GM12875 (cell line): ENCODE measurements around the gene VAV1.

Experiments used
- H3K4me3 ChIP-seq: one replicate; pipeline ENCODE4 v1.5.1; 2011; ENCODE audit warnings: low read depth, low read length, control low read depth
- CTCF ChIP-seq: IDR thresholded peaks from 2 replicates; pipeline ENCODE4 v1.5.1; 2011; ENCODE audit warnings: low read depth, mild to moderate bottlenecking, control low read depth, inconsistent platforms, low read length, moderate library complexity, borderline replicate concordance; ENCODE audit not compliant: insufficient read depth

Gene VAV1

GRCh38 chr19:6890401-6890913, 117.9 kb downstream of the VAV1 start:
- H3K4me3 ChIP-seq, result no peak overlapping the region
- no peak for TF ChIP-seq CTCF

GRCh38 chr19:6890938-6891337, 118.4 kb downstream of the VAV1 start:
- H3K4me3 ChIP-seq, result no peak overlapping the region
- no peak for TF ChIP-seq CTCF

- no peak for TF ChIP-seq CTCF
- no peak overlapping the region for H3K4me3 ChIP-seq
Measured at GRCh38 chr19:6891761-6892385, 119.4 kb downstream of the VAV1 start.

GRCh38 chr19:6894313-6894712, 121.8 kb downstream of the VAV1 start:
- no peak overlapping the region for H3K4me3 ChIP-seq
- TF ChIP-seq CTCF, result no peak

GRCh38 chr19:6903446-6903845, 130.9 kb downstream of the VAV1 start:
- TF ChIP-seq CTCF, result no peak
- H3K4me3 ChIP-seq, result no peak overlapping the region

GRCh38 chr19:6906559-6907060, 134.1 kb downstream of the VAV1 start:
- no peak overlapping the region for H3K4me3 ChIP-seq
- TF ChIP-seq CTCF, result no peak
